OCI-LY7 (cell line): ENCODE results near the gene CHRNB4. TPM values are rescaled to one million over a fixed set of nuclear protein-coding genes. Genes with fewer than 3 reads are reported as not detected.

Experiments used
- BruUV-seq: library from RNA; stranded (reverse); fragments of 400-500 nt; replicated peaks from 2 replicates; lab custom pipeline; 2021; lab: Mats Ljungman, UMichigan
- CTCF ChIA-PET: fragments of 300-600 bp; sonication (Branson Sonifier 250); formaldehyde crosslinking; loops from one replicate; lab custom pipeline; 2022; ENCODE audit warnings: antibody characterized with exemption; ENCODE audit not compliant: unreplicated experiment; lab: Charles Lee
- POLR2A ChIA-PET: fragments of 300-600 bp; sonication (Branson Sonifier 250); formaldehyde crosslinking; loops from one replicate; lab custom pipeline; 2022; ENCODE audit warnings: antibody characterized with exemption; lab: Charles Lee
- DNase-seq: peaks from one replicate; pipeline ENCODE4 v3.0.0-alpha.2; 2015; ENCODE audit warnings: low spot score
- H2AFZ ChIP-seq: fragments of 200-600 bp; sonication (generic), shearing (Covaris generic); 2 replicates; pipeline ENCODE4 v1.6.1; 2014; ENCODE audit warnings: mild to moderate bottlenecking, antibody characterized with exemption, low read length, moderate library complexity
- H3K27ac ChIP-seq: fragments of 200-600 bp; sonication (generic); 2 replicates; pipeline ENCODE4 v1.5.1; 2014; ENCODE audit warnings: mixed run types, low read depth, mild to moderate bottlenecking, moderate library complexity, low read length, inconsistent platforms; ENCODE audit not compliant: poor library complexity, severe bottlenecking
- H3K36me3 ChIP-seq: fragments of 200-600 bp; sonication (generic); 2 replicates; pipeline ENCODE4 v1.6.1; 2014; ENCODE audit warnings: mild to moderate bottlenecking, antibody characterized with exemption, low read length, moderate library complexity, mixed read lengths; ENCODE audit not compliant: insufficient read depth
- H3K4me1 ChIP-seq: fragments of 200-600 bp; sonication (generic); 2 replicates; pipeline ENCODE4 v1.5.1; 2014; ENCODE audit warnings: mild to moderate bottlenecking, low read length; ENCODE audit not compliant: insufficient read depth, poor library complexity, severe bottlenecking
- H3K4me2 ChIP-seq: fragments of 200-600 bp; sonication (generic); 2 replicates; pipeline ENCODE4 v1.6.1; 2014; ENCODE audit warnings: mild to moderate bottlenecking, low read length
- H3K4me3 ChIP-seq: fragments of 200-600 bp; sonication (generic); 2 replicates; pipeline ENCODE4 v1.5.1; 2014; ENCODE audit warnings: mild to moderate bottlenecking, low read depth, low read length; ENCODE audit not compliant: poor library complexity, severe bottlenecking
- H3K79me2 ChIP-seq: fragments of 200-600 bp; sonication (generic); 2 replicates; pipeline ENCODE4 v1.6.1; 2016; ENCODE audit warnings: low read depth, mild to moderate bottlenecking, low read length, moderate library complexity, mixed read lengths; ENCODE audit not compliant: insufficient read depth
- H3K9me2 ChIP-seq: fragments of 200-600 bp; sonication (generic); 2 replicates; pipeline ENCODE4 v1.6.1; 2016; ENCODE audit warnings: mild to moderate bottlenecking, low read length, mixed read lengths; ENCODE audit not compliant: insufficient read depth
- H3K9me3 ChIP-seq: fragments of 200-600 bp; sonication (generic); 2 replicates; pipeline ENCODE4 v1.6.1; 2014; ENCODE audit warnings: mild to moderate bottlenecking, mixed run types, low read length, mixed read lengths
- H4K20me1 ChIP-seq: fragments of 200-600 bp; sonication (generic); 2 replicates; pipeline ENCODE4 v1.6.1; 2014; ENCODE audit warnings: mild to moderate bottlenecking, antibody characterized with exemption, low read length, moderate library complexity, mixed read lengths; ENCODE audit not compliant: insufficient read depth
- CTCF ChIP-seq: fragments of 200-600 bp; sonication (generic); conservative IDR thresholded peaks from 2 replicates; pipeline ENCODE4 v1.5.1; 2014; ENCODE audit warnings: mild to moderate bottlenecking, antibody characterized with exemption, low read length, moderate library complexity, mixed read lengths
- EZH2phosphoT487 ChIP-seq: fragments of 200-600 bp; sonication (generic); IDR thresholded peaks from 2 replicates; pipeline ENCODE4 v1.6.1; 2018; ENCODE audit warnings: low read depth, borderline replicate concordance, mild to moderate bottlenecking, mixed run types, antibody characterized with exemption, low read length, moderate library complexity, mixed read lengths
- intact Hi-C: fragments of 100-400 bp; cut with micrococcal nuclease; formaldehyde crosslinking; loops from one replicate; pipeline ENCODE4 v1.10.0; 2022; ENCODE audit not compliant: unreplicated experiment
- total RNA-seq, 2 experiments: library from RNA; depleted of rRNA in 1 of 2; stranded (reverse); fragments of >200 nt in 1 of 2; shearing (Covaris generic) in 1 of 2; gene quantifications; 2 replicates each; pipeline ENCODE4 v1.2.3, GENCODE V29; 2014 to 2022

Gene CHRNB4
- total RNA-seq, 2 experiments from 2014 or later = not detected

- peak; percentile 8 for DNase-seq
- Histone ChIP-seq H3K9me2 (no peaks in the 10 kb centered on the region), H3K4me3 (no peak overlapping the region)
These were observed 15.3 kb downstream of the CHRNB4 start for GRCh38 chr15:78625606-78626280.

GRCh38 chr15:78624651-78625590 lies 16.1 kb downstream of the CHRNB4 start:
- intact Hi-C loops = no loop called here

More at GRCh38 chr15:78625606-78626280, 15.3 kb downstream of the CHRNB4 start:
- ChIA-PET POLR2A (no interaction called here), CTCF (no interaction called here)
- intact Hi-C loops = no loop called here
- Histone ChIP-seq H3K4me1 (no peaks in the 10 kb centered on the region), H3K36me3 (no peaks in the 10 kb centered on the region), H3K4me2 (no peak overlapping the region), H3K27ac (no peak overlapping the region), H4K20me1 (no peaks in the 10 kb centered on the region), H3K79me2 (no peaks in the 10 kb centered on the region), H3K9me3 (no peaks in the 10 kb centered on the region), H2AFZ (no peak overlapping the region)
- TF ChIP-seq EZH2phosphoT487 = no peak
- no peak for TF ChIP-seq CTCF
- BruUV-seq = no TSS peak

More at GRCh38 chr15:78624651-78625590, 16.1 kb downstream of the CHRNB4 start:
- Histone ChIP-seq H3K4me1 (no peaks in the 10 kb centered on the region), H3K36me3 (no peaks in the 10 kb centered on the region), H3K27ac (no peak overlapping the region), H3K4me3 (no peak overlapping the region), H2AFZ (no peak overlapping the region), H3K9me3 (no peaks in the 10 kb centered on the region), H4K20me1 (no peaks in the 10 kb centered on the region), H3K4me2 (no peak overlapping the region), H3K79me2 (no peaks in the 10 kb centered on the region), H3K9me2 (no peaks in the 10 kb centered on the region)
- BruUV-seq = no TSS peak
- POLR2A ChIA-PET = no interaction called here
- CTCF ChIA-PET = no interaction called here
- DNase-seq = no peak
- TF ChIP-seq EZH2phosphoT487 (no peak), CTCF (no peak)
